OCI-LY3 (cell line): ENCODE data around the gene COPZ2.
A peak's percentile ranks its signal among the peaks of the same experiment; 100 is the strongest.
"Not testable (repeated sequence)": the region's sequence is repeated elsewhere in the genome, so short reads cannot be mapped to it uniquely, and the experiment has no call there.

Experiments used
- H2AFZ ChIP-seq: fragments of 200-600, 300-600 bp; shearing (Covaris generic); 2 replicates; pipeline ENCODE4 v1.6.0; 2014; ENCODE audit warnings: antibody characterized with exemption, low read depth, low read length
- H3K27ac ChIP-seq: fragments of 200-600, 300-600 bp; sonication (generic); 2 replicates; pipeline ENCODE4 v1.5.1; 2014; ENCODE audit warnings: mild to moderate bottlenecking, low read length, moderate library complexity, mixed read lengths
- H3K27me3 ChIP-seq: fragments of 200-600, 300-600 bp; sonication (generic); 2 replicates; pipeline ENCODE4 v1.6.1; 2014; ENCODE audit warnings: low read depth, low read length, mixed read lengths
- H3K36me3 ChIP-seq: fragments of 200-600, 300-600 bp; sonication (generic); replicated peaks from 2 replicates; pipeline ENCODE3; 2014; ENCODE audit warnings: low read depth, low read length, mixed read lengths
- H3K4me1 ChIP-seq: fragments of 300-600, 200-600 bp; sonication (generic); 2 replicates; pipeline ENCODE4 v1.6.1; 2014; ENCODE audit warnings: low read length, mixed read lengths
- H3K4me2 ChIP-seq: fragments of 200-600, 300-600 bp; sonication (generic); 2 replicates; pipeline ENCODE4 v1.6.1; 2014; ENCODE audit warnings: low read length, mixed read lengths
- H3K4me3 ChIP-seq: fragments of 300-600, 200-600 bp; sonication (generic); 2 replicates; pipeline ENCODE4 v1.5.1; 2014; ENCODE audit warnings: antibody characterized with exemption, mild to moderate bottlenecking, low read length, moderate library complexity
- H3K79me2 ChIP-seq: fragments of 300-600, 200-600 bp; shearing (Covaris generic); 2 replicates; pipeline ENCODE4 v1.6.1; 2014; ENCODE audit warnings: mild to moderate bottlenecking, low read length, mixed read lengths
- H3K9ac ChIP-seq: fragments of 300-600, 200-600 bp; shearing (Covaris generic); 2 replicates; pipeline ENCODE4 v1.6.0; 2014; ENCODE audit warnings: mild to moderate bottlenecking, low read length, moderate library complexity
- H3K9me3 ChIP-seq: fragments of 200-600, 300-600 bp; shearing (Covaris generic); 2 replicates; pipeline ENCODE4 v1.6.1; 2014; ENCODE audit warnings: low read length, mixed read lengths; ENCODE audit not compliant: insufficient read depth
- H4K20me1 ChIP-seq: fragments of 200-600, 300-600 bp; sonication (generic); 2 replicates; pipeline ENCODE4 v1.6.1; 2016; ENCODE audit warnings: low read length, mixed read lengths; ENCODE audit not compliant: insufficient read depth
- EZH2phosphoT487 ChIP-seq: fragments of 200-600 bp; shearing (Covaris generic); IDR thresholded peaks from 2 replicates; pipeline ENCODE4 v1.6.1; 2018; ENCODE audit warnings: antibody characterized with exemption, mixed run types, low read depth
- TF ChIP-seq, protein P1 (sequence below): fragments of 200-600, 300-600 bp; sonication (generic); IDR thresholded peaks from 2 replicates; pipeline ENCODE4 v1.5.1; 2014; ENCODE audit warnings: antibody characterized with exemption, low read length, low read depth

The COPZ2 gene

DNA sequence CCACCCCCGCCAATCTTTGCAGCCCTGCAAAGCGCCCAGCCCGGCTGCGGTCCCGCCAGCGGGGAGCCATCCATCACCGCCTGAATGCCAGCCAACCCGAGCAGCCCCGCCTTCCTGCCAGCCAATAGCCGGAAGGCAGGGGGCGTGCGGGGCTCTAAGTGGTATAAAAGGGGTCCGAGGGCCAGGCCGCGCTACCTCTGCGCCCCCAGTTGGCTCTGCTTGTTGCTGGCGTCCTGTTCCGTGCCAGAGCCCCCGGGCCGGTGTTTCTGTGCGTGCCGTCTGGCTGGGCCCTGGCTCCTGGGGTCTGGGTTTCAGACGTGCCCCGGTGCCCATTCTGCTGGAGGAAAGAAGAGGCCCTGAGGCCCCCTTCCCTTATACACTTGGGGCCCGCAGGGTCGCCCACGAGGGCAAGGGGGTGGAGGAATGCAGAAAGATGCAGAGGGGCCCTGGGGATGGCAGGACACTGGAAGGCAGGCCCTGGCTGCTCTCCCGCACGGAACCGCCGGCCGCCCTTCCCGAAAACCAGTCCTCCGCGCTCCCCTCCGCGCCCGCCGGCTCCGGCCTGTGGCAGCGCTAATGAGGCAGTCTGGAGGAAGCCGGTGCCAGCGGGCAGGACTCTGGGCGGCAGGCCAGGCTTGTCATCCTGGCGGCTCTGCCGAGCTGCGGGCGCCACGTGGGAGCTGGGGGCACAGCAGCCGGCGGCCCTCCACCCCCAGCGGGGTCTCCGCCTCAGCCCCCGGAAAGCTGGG is 14.0 kb downstream of the COPZ2 start:
- Histone ChIP-seq H4K20me1 (no peaks in the 10 kb centered on the region), H3K27ac (peak overlapping the region; percentile 51), H3K79me2 (no peaks in the 10 kb centered on the region), H3K4me3 (peak overlapping the region; percentile 82), H3K9ac (peak overlapping the region; percentile 72), H3K4me1 (peaks cover 20% of the 10 kb centered on the region), H3K27me3 (peaks cover 4% of the 10 kb centered on the region; the same call in 1 of the 2 replicates), H3K9me3 (no peaks in the 10 kb centered on the region), H2AFZ (peak overlapping the region; percentile 85), H3K36me3 (no peaks in the 10 kb centered on the region), H3K4me2 (peak overlapping the region; percentile 98)
- TF ChIP-seq EZH2phosphoT487: no peak
- TF ChIP-seq, protein P1, sequence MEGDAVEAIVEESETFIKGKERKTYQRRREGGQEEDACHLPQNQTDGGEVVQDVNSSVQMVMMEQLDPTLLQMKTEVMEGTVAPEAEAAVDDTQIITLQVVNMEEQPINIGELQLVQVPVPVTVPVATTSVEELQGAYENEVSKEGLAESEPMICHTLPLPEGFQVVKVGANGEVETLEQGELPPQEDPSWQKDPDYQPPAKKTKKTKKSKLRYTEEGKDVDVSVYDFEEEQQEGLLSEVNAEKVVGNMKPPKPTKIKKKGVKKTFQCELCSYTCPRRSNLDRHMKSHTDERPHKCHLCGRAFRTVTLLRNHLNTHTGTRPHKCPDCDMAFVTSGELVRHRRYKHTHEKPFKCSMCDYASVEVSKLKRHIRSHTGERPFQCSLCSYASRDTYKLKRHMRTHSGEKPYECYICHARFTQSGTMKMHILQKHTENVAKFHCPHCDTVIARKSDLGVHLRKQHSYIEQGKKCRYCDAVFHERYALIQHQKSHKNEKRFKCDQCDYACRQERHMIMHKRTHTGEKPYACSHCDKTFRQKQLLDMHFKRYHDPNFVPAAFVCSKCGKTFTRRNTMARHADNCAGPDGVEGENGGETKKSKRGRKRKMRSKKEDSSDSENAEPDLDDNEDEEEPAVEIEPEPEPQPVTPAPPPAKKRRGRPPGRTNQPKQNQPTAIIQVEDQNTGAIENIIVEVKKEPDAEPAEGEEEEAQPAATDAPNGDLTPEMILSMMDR: peak; percentile 8; the same call in 1 of the 2 replicates

DNA sequence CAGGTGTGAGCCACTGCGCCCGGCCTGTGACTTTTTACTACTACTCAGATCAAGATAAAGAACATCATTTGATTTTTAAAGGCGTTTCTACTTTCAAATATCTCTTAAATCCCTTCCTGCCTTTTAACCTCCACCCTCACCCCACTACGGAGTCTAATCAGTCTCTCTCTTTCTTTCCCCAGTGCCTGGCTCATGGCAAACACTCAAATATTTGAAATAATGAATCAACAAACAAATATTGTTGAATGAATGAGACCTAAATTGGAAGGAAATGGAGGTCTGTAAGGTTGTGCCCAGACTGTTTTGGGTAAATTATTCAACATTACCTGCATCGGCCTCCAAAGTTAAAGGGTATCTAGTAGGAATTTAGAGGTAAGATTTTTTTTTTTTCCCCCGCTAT is 14.7 kb downstream of the COPZ2 start:
- H4K20me1 ChIP-seq: no peaks in the 10 kb centered on the region
- peak overlapping the region; percentile 72 for H3K9ac ChIP-seq
- H3K79me2 ChIP-seq: no peaks in the 10 kb centered on the region
- H3K27ac ChIP-seq: no peak overlapping the region
- peak overlapping the region; percentile 82 for H3K4me3 ChIP-seq
- no peaks in the 10 kb centered on the region for H3K9me3 ChIP-seq
- H3K4me2 ChIP-seq: peak overlapping the region; percentile 98
- H2AFZ ChIP-seq: peak overlapping the region; percentile 66
- peaks cover 4% of the 10 kb centered on the region; the same call in 1 of the 2 replicates for H3K27me3 ChIP-seq
- TF ChIP-seq EZH2phosphoT487: no peak
- TF ChIP-seq, protein P1: no peak
- H3K36me3 ChIP-seq: no peaks in the 10 kb centered on the region
- H3K4me1 ChIP-seq: peaks cover 24% of the 10 kb centered on the region

- H3K9ac ChIP-seq: no peak overlapping the region
- H3K36me3 ChIP-seq: no peaks in the 10 kb centered on the region
- H4K20me1 ChIP-seq: no peaks in the 10 kb centered on the region
- no peaks in the 10 kb centered on the region for H3K79me2 ChIP-seq
- peaks cover 30% of the 10 kb centered on the region for H3K4me1 ChIP-seq
- H3K9me3 ChIP-seq: no peaks in the 10 kb centered on the region
- H3K4me3 ChIP-seq: no peak overlapping the region
- no peak for TF ChIP-seq EZH2phosphoT487
- TF ChIP-seq, protein P1: no peak
- H3K27ac ChIP-seq: no peak overlapping the region
- no peak overlapping the region for H3K4me2 ChIP-seq
- peaks cover 4% of the 10 kb centered on the region; the same call in 1 of the 2 replicates for H3K27me3 ChIP-seq
- no peak overlapping the region for H2AFZ ChIP-seq
Measured at GRCh38 chr17:48021934-48022333, 15.7 kb downstream of the COPZ2 start.

DNA sequence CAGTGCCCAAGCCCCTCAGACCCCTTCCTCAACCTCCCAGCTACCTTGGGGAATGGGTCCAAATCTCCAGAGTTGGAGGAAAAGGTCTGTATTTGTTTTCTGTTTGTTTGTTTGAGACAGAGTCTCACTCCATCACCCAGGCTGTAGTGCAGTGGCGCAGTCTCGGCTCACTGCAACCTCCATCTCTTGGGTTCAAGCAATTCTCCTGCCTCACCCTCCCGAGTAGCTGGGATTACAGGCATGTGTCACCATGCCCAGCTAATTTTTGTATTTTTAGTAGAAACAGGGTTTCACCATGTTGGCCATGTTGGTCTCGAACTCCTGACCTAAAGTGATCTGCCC is 19.8 kb downstream of the COPZ2 start:
- peak overlapping the region; percentile 37; the same call in 1 of the 2 replicates for H3K4me2 ChIP-seq

More for the DNA sequence above, 19.8 kb downstream of the COPZ2 start:
- Histone ChIP-seq H3K27me3 (peaks cover 12% of the 10 kb centered on the region), H2AFZ (peak overlapping the region; percentile 54; the same call in 1 of the 2 replicates), H3K4me1 (peaks cover 11% of the 10 kb centered on the region)
- H3K36me3 ChIP-seq, H3K27ac ChIP-seq, H3K9me3 ChIP-seq, H4K20me1 ChIP-seq, H3K79me2 ChIP-seq, H3K4me3 ChIP-seq, H3K9ac ChIP-seq: not testable (repeated sequence)
